Measurements from ENCODE around the gene DNPH1.

DNA sequence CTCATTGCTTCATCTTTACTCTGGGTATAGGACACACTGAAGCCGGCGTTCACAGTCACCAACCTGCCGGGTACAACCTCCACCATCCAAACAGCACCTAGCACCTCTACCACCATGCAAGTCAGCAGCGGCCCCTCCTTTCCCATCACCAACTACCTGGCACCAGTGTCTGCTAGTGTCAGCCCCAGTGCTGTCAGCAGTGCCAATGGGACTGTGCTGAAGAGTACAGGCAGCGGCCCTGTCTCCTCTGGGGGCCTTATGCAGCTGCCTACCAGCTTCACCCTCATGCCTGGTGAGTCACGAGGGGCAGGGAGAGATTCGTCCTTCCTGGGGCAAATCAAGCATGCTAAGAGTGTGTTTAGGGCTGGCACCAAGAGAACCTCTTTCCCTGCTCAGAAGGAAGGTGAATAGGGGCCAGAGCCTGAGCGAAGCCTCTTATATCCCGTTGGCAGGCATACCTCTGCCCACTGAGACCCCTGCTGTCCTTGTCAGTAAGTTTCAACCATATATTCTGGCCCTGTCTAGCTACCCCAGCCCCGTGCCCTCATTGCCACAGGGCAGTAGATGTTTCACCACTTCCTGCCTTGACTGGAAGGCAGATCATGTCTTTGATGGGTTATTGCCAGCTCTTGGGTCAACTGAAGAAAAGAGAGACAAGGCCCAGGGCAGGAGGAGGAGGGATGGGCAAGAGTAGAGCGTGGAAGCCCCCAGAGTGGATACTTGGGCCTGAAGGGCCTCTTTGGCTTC lies 53.4 kb downstream of the DNPH1 start:
- TF ChIP-seq, protein P1, sequence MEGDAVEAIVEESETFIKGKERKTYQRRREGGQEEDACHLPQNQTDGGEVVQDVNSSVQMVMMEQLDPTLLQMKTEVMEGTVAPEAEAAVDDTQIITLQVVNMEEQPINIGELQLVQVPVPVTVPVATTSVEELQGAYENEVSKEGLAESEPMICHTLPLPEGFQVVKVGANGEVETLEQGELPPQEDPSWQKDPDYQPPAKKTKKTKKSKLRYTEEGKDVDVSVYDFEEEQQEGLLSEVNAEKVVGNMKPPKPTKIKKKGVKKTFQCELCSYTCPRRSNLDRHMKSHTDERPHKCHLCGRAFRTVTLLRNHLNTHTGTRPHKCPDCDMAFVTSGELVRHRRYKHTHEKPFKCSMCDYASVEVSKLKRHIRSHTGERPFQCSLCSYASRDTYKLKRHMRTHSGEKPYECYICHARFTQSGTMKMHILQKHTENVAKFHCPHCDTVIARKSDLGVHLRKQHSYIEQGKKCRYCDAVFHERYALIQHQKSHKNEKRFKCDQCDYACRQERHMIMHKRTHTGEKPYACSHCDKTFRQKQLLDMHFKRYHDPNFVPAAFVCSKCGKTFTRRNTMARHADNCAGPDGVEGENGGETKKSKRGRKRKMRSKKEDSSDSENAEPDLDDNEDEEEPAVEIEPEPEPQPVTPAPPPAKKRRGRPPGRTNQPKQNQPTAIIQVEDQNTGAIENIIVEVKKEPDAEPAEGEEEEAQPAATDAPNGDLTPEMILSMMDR (IDR thresholded peaks at IDR 0.05): no peak
- TF ChIP-seq POLR2A (IDR thresholded peaks at IDR 0.05): no peak

All from uterus (tissue), 2 donors.